GM19324 (cell line): ENCODE results near the gene KIAA0753.
"Not testable (repeated sequence)": the region's sequence is repeated elsewhere in the genome, so short reads cannot be mapped to it uniquely, and the experiment has no call there.

Experiments used
- ATAC-seq: cut with Tn5 transposase; IDR thresholded peaks from one replicate; pipeline ENCODE4 v1.9.1; 2021; ENCODE audit warnings: mild to moderate bottlenecking, moderate library complexity; ENCODE audit not compliant: unreplicated experiment, low FRiP score

Gene KIAA0753

DNA sequence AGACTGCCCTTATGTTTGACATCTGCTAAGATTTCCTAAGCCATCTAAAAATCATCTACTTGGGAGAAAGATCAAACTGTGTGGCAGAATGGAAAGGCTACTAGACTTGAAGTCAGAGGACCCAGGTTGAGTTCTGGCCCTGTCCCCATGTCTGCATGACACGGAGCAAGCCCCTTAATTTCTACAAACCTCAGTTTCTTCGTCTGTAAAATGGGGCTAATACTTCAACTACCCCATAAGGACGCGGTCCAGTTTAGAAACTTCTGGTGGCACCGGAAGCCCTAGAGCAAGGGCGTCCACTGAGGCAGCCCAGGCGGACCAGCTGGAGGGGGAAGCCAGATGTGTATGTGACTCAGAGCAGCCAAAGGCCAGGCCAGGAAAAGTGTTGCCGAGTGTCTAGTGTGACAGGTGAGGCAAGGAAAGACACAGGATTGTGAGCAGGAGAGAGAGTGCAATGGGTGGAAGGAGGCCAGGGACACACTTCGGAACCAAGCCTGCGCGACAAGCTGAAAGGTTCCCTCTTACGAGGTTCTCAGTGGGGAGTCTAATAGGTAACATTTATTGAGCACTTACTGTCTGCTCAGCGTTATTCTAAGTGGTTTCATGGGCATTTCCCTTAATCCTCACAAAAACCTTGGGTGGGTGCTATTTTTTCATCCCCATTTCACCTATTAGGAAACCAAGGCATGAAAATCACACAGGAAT is 66.4 kb downstream of the KIAA0753 start:
- ATAC-seq, result no peak

DNA sequence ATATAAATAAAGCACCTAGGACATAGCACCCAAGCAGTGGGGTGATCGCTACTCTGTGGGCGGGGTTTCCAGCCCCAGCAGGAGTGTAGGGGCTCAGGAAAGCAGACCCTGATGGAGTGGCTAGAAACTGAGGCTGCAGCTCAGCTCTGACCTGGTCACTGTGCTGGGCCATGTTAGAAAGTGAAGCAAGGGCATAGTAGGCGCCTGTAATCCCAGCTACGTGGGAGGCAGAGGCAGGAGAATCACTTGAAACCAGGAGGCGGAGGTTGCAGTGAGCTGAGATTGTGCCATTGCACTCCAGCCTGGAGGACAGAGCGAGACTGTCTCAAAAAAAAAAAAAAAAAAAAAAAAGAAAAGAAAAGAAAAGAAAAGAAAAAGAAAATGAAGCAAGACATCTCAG is 67.0 kb downstream of the KIAA0753 start:
- ATAC-seq, result not testable (repeated sequence)

DNA sequence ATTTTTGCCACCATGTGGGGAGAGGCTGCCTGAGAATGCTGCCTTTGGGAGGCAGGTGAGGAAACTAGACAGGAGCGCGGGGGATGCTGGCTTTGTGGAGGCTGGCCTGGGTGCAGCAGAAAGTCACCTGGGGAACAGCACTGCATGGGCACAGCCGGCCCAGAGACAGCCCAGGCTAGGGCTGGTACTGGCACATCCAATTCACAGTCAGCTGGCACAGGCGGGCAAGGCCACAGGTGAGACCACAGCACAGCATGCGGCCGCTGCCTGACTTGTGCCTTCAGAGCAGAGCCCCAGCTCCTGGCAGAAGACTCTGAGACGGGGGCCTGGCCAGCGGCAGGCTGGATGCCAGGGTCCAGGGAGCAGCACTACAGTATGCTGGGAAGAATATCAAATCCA is 67.5 kb downstream of the KIAA0753 start:
- no peak for ATAC-seq

DNA sequence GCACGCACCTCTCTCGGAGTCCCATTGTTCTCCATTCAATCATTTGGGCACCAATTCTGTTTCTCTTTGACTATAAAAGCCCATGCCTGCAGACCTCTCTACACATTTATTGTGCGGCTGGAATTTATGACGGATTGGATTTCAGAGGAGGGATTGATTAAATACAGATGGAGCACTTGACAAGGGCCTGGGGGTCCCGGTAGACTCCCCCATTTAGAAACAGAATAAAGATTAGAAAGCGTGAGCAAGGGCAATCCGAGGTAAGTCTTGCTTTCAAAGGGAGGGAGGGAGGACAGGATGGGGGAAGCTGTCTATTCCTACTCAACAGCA is 69.1 kb downstream of the KIAA0753 start:
- ATAC-seq, result no peak

DNA sequence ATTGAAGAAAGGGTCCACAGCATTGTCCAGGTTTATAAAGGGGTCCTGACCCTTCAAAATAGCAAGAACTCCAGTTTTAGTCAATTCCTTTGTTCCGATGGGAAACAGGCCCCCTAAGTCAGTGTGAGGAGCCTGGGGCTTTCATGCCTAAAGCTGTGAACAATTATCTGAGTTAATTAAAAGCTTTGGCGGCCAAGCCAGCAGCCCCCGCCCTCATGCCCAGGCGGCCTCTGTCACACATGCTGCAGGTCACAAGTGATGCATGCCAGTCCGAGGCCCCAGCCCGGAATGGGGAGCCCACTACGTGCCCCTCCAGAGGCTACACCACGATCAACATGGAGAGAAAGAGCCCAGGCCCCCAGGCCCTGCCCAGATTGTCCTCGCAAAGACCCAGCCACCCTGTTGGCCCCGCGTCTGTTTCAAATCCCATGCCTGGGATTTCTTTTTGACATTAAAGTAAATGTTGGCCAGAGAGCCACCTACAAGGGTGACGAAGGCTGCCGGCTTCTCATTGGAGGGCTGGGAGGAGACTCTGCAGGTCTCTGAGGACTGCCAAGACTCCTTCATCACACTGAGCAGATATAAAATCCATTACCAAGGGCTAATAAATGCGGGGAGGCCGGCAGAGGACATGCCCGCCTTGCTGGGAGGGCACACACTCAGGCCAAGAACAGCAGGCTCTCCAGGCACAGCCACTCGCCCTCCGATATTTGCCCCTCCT is 69.6 kb downstream of the KIAA0753 start:
- ATAC-seq, result no peak

DNA sequence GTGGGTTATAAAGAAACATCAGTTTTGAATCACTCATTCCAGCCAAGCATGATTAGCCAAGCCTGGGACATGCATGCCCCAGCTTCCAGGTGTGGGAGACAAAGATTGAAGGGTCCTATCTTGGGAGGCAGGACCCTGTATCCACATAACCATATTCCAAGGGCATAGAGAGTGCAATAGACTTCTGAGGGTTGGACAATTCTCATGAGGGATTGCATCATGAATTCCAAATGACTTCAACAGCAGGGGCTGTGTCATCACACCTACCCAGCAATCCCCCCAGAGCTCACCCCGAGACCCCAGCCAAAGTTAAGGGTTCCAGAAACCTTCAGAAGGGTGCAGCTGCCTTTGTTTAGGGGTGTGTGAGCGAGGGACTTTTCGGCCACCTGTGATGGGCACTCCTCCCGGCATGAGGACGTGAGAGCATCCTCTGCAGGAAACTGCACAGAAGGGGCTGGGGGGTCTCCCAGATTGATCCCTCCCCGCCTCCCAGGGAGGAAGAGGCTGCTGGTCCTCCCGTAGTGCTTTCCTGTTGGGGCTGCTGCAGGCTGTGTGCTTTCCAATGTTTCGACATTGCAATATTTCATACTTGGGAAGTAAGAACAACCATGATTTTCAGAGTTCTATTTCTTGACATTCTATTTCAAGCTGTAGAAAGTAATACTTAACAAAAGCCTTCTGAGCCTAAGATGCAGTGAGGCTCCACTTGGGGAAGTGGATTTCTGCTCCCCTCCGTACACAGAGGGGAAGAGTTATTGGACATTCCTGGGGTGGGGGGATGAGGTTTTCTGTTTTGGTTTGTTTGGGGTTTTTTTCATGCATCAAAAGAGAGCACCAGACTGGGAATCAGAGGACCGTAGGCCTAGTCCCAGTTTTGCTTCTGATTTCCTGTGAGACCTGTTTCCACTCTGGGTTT is 70.9 kb downstream of the KIAA0753 start:
- no peak for ATAC-seq

DNA sequence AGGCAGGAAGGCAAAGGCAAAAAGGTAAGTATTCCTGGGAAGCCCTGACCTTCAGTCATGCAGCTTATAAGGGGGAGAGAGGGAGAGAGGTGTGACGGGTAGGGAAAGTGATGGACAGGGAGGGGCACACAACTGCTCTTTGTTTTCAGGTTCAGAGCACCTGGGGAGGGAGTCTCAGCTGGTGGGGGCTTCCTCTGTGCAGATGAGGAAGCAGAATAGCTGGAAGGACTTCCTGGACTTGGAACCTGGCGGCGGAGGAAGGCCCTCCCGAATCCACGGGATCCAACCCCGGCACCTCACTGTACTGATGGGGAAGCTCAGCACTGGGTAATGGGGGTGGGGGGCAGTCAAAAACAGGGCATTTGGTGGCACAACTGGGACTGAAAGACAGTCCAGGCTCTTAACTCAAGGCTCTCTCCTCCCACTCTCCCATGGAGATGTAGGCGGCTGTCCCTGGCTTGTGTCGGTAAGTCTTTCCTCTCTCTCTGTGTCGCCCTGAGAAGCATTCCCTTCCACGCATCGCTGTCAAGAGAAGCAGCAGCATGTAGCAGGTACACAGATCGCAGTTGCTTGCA is 72.2 kb downstream of the KIAA0753 start:
- no peak for ATAC-seq

DNA sequence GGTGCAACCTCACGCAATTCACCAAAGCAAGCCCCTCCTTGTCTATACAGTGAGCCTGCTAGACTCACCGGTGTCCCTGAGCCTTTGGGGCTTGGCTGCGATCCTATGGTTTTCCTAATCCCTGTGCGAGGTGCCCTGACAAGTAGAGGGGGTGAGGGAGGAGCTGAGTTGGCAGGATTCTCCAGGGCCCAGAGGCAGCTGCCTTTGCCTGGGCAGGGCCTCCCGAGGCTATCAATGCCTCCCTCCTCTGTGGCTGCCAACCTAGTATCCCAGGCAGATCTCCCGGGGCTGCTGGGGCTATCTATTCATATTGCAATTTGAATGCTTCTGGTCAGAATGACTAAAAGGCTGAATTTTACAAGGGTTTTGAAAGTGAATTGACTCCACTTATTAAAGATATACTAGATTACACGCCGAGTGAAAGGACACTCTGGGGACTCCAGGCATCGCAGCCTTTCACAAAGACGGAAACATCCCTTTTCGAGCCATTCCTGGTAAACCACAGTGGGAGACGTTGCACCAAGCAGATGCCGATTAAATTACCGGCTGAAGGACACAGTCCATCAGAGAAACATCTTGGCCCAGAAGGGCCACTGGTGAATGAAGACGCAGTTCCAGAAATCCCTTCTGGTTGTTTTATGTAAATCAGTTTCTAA is 72.9 kb downstream of the KIAA0753 start:
- ATAC-seq, result no peak

DNA sequence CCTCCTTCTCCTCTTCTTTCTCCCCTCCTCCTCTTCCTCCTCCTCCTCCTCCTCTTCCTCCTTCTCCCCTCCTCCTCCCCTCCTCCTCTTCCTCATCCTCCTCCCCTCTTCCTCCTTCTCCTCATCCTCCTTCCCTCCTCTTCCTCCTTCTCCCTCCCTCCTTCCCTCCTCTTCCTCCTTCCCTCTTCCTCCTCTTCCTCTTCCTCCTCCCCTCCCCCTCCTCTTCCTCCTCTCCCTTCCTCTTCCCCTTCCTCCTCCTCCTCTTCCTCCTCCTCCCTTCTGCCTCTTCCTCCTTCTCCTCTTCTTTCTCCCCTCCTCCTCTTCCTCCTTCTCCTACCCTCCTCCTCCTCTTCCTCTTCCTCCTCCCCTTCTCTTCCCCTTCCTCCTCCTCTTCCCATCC is 79.1 kb downstream of the KIAA0753 start:
- ATAC-seq, result no peak

DNA sequence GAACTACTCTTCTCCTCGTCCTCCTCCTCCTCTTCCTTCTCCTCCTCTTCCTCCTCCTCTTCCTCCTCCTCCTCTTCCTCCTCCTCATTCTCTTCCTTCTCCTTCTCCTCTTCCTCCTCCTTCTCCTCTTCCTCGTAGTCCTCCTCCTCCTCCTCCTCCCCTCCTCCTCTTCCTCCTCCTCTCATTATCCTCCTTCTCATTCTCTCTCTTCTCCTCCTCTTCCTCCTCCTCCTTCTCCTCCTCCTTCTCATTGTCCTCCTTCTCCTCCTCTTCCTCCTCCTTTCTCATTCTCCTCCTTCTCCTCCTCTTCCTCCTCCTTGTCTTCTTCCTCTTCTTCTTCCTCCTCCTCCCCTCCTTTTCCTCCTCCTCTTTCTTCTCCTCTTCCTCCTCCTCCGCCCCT is 80.0 kb downstream of the KIAA0753 start:
- no peak for ATAC-seq

DNA sequence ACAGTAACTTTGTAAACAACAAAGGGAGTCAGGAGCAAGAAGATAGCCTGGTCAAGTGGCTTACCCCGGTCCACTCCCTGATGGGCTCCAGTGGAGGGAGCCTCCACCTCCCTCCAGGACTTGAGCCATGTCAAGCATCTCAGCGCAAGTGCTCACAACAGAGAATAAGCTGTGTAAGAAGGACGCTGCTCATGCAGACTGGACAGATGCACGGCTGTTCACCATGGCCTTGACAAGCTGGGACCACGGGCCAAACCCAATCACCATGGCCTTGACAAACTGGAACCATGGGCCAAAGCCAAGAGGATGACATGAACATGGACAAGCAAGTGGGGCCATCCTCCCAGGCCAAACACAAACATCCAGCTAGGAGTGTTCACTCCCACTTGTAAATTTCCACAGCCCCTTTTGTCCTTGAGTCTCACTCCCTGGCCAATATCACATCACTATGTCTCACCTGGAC is 80.7 kb downstream of the KIAA0753 start:
- ATAC-seq, result no peak

DNA sequence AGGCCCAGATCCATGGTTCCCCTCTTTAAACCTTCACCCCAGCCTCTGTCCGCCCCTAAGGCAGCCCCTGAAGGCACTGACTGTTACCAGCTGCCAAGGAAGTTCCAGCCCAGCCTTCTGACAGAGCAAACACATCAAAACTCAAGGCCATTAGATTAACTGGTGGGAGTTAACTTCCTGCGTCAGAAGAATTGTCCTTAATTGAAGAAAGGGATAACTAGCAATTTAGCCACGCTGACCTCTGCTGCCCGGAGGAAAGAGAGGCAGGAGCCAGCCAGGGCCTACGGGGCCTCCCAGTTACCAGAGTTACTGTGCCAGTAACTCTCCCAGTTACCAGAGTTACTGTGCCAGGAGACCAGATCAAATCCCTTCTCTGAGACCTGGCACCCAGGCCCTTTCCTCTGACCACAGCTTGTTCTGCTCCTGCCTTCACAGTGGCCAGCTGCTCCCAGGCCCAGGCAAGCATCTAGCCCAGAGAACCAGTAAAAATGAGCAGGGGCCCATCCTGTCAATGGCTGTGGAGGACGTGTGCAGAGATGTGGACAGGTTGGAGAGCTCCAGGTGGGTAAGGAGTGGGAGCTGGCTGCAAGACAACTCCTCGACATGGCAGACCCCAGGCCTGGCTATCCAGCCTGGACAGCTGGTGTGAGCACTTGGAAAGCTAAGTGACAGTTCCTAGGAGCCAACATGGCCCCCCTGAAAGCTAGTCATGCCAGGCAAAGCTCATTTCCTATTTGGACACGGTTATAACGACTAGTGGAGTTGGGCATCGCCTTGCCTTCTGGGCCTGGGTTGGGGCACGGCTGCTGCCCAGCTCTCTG is 81.4 kb downstream of the KIAA0753 start:
- ATAC-seq, result no peak

DNA sequence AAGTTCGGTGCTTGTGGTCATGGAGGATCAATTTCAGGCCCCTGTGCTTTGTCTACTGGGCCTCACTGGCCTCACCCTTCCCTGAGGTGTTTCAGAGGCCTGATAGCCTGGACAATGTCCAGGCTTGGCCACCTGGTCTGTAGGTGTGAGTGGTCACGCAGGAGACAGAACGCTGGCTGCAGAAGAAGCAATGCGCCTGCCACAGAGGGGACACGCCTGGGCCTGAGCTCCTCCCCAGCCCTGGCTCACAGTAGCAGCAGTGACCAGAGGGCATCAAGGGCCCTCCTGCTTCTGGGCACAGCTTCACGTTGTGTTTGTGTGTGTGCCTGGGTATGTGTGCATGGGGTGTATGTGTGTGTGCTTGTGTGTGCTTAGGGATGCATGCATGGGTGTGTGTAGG is 82.2 kb downstream of the KIAA0753 start:
- ATAC-seq, result no peak

DNA sequence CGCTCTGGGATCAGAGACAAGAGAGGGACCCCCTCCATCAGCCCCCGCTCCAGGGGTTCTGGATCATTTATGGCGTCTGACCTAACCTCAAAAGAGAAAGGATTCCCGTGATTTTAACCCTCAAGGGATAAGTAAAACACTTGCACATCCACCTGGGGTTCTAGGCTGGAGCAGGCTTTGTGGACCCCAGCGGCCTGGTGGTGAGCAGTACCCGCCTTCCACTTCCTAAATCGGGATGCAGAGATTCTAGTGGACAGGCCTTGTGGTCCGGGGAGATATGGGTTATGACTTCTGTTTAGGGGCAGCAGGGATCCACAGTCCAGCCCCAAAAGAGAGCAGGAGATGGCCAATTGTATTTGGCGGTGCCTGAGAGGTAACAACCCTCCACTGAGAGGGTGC is 83.5 kb downstream of the KIAA0753 start:
- no peak for ATAC-seq

DNA sequence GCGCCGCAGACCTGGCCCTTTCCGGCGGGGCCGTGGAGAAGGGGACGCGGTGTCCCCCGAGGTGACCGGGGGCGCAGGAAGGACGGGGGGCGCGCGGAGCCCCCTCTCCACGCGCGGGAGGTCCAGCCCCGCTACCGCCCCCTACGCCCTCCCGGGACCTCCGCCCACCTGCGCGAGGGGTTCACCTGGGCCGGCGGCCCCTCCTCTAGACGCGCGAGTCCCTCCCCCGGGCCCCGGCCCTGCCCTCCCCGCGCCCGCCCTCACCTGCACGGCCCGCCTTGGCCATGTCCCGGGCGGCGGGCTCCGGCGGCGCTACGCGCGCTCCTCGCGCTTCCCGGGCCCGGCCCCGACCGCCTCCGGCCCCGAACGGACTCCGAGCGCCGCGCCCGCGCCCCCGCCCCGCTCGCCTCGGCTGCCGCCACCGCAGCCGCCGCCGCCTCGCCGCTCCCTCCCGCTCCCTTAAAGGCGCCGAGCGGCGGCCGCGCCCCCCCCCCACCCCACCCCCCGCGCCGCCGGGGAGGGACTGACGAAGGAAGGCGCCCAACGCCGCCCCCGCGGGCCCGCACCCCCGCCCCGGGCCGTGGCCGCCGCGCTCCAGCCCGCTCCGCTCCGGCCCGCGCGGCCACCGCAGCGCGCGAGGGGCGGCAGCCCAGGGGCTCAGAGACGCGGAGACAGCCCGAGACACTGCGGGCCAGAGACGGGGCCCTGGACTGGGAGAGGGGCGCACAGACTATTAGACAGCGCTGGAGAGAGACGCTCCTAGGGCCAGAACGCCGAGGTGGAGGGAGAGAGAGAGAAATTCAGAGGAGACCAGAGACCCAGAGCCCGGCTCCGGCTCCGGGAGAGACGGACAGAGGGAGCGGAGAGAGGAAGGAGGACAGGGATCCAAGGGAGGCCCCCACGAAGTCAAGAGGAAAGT is 84.1 kb downstream of the KIAA0753 start, which contains the start of gene PITPNM3:
PITPNM3 (minus strand) TSS at position 435 of the 919 bp plus-strand sequence; CDS start at position 286, 149 bp downstream.
- ATAC-seq, result no peak

DNA sequence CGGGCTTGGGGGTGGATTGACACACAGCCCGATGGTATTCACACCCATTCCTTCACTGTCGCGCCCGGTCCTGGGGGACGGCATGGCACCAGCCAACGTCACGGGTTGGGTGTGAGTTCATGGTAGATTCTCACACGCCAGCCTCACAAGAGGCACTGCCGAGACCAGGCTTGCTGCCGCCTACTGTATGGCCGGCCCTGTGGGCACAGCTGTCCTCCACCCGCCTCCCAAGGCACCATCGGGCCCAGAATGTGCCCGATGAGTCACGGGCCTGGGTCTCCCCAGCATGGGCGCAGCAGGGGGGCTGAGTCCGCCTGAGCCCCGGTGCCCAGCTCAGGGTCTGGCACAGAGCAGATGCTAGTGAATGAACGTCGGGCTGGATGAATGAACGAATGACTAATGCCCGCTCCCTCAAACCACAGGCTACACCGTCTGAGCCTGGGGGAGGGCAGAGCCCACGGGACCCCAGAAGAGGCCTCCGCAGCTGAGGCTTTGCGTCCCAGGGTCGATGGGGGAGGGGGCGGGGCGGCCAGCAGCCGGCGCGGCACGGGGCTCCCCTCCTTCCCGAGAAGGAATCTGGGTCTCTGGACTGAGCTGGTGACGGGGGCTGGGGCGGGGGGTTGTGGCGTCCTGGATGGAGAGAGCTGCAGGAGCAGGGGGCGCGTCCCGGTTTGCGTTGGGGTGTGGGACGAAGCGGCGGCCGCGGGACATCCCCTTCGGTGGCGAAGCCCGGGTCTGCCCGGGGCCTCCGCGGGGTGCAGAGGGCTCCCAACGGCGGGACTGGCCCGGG is 85.0 kb downstream of the KIAA0753 start:
- no peak for ATAC-seq

DNA sequence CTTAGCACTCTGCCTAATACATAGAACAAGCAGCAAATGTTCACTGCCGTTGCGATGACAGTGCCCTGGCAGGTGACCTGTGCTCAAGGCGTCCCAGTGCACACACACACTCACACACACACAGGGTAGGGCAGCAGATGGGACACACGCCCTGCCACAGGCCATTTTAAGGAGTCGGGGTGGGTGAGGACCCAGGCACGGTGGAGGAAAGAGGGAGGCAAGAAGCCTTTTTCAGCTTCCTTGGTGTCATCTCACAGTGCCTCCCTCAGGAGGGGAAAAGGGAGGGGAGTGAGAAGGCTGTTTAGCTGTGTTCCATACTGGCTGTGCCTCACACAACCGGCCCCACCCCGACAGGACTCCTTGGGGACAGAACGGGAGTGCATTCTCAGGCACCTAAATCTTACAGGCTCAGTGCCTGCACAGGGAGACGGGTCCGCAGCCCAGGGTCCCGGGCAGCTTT is 85.6 kb downstream of the KIAA0753 start:
- ATAC-seq, result no peak
